ENCODE results near the gene GHRH. TPM values are rescaled to one million over a fixed set of nuclear protein-coding genes. Genes with fewer than 3 reads are reported as not detected.

Gene GHRH
- total and polyA plus RNA-seq, 4 donors, result not detected

- 78% methylated on average over 6 of the region's 6 CpGs for WGBS
- TF ChIP-seq JUND (IDR thresholded peaks at IDR 0.05) (no peak), RXRA (IDR thresholded peaks at IDR 0.05) (no peak), SP1 (IDR thresholded peaks at IDR 0.05) (no peak), ZBTB33 (IDR thresholded peaks at IDR 0.05) (no peak), REST (IDR thresholded peaks at IDR 0.05) (no peak), TAF1 (conservative IDR thresholded peaks at IDR 0.05) (no peak), HNF4A (conservative IDR thresholded peaks at IDR 0.05) (no peak), FOXA1 (IDR thresholded peaks at IDR 0.05) (no peak), MAX (IDR thresholded peaks at IDR 0.05) (no peak), CTCF (IDR thresholded peaks at IDR 0.05; ENCODE audit: low read depth, low read length, missing input control) (no peak), HNF4G (IDR thresholded peaks at IDR 0.05) (no peak)
- DNase-seq (ENCODE audit: low spot score), result no peak
- H3K4me1 ChIP-seq (ENCODE audit: control insufficient read depth in 4 of 4, insufficient read depth in 4 of 4, low read length in 3 of 4), result no peaks in the 10 kb centered on the region
- peaks cover 15 to 73% (median 47%) of the 10 kb centered on the region in 4 donors for H3K36me3 ChIP-seq (ENCODE audit: control insufficient read depth in 4 of 4, insufficient read depth in 3 of 4, low read depth in 1 of 4, low read length in 3 of 4)
- H3K4me3 ChIP-seq (ENCODE audit: low read depth in 1 of 3, low read length in 3 of 3), result no peak overlapping the region
- no peak overlapping the region for H3K27ac ChIP-seq (ENCODE audit: low read depth in 1 of 2, low read length in 2 of 2)
- no peaks in the 10 kb centered on the region for H3K27me3 ChIP-seq (ENCODE audit: control insufficient read depth in 4 of 4, insufficient read depth in 4 of 4, low read length in 3 of 4)
- no peak overlapping the region for H3K9ac ChIP-seq (ENCODE audit: low read depth in 1 of 2, low read length in 2 of 2)
- no peaks in the 10 kb centered on the region for H3K9me3 ChIP-seq (ENCODE audit: control insufficient read depth in 4 of 4, low read length in 3 of 4)
Observed at GRCh38 chr20:37205130-37205529, 56.5 kb downstream of the GHRH start.

- WGBS, result 90% methylated on average over 3 of the region's 3 CpGs
- H3K36me3 ChIP-seq (ENCODE audit: control insufficient read depth in 4 of 4, insufficient read depth in 3 of 4, low read depth in 1 of 4, low read length in 3 of 4), result peaks cover 15 to 69% (median 50%) of the 10 kb centered on the region in 4 donors
- H3K27ac ChIP-seq (ENCODE audit: low read depth in 1 of 2, low read length in 2 of 2), result no peak overlapping the region
- DNase-seq (ENCODE audit: low spot score), result no peak
- H3K9ac ChIP-seq (ENCODE audit: low read depth in 1 of 2, low read length in 2 of 2), result no peak overlapping the region
- no peak overlapping the region for H3K4me3 ChIP-seq (ENCODE audit: low read depth in 1 of 3, low read length in 3 of 3)
- no peaks in the 10 kb centered on the region for H3K9me3 ChIP-seq (ENCODE audit: control insufficient read depth in 4 of 4, low read length in 3 of 4)
- peaks cover 0 to 4% (median 3%) of the 10 kb centered on the region in 4 donors for H3K4me1 ChIP-seq (ENCODE audit: control insufficient read depth in 4 of 4, insufficient read depth in 4 of 4, low read length in 3 of 4)
- H3K27me3 ChIP-seq (ENCODE audit: control insufficient read depth in 4 of 4, insufficient read depth in 4 of 4, low read length in 3 of 4), result no peaks in the 10 kb centered on the region
- TF ChIP-seq EGR1 (IDR thresholded peaks at IDR 0.05; ENCODE audit: low read depth in 2 of 2), result no peak
- no peak for TF ChIP-seq REST (IDR thresholded peaks at IDR 0.05)
- no peak for TF ChIP-seq RAD21 (IDR thresholded peaks at IDR 0.05)
- no peak for TF ChIP-seq FOXA1 (IDR thresholded peaks at IDR 0.05)
- TF ChIP-seq YY1 (IDR thresholded peaks at IDR 0.05), result no peak
- TF ChIP-seq NR2F2 (IDR thresholded peaks at IDR 0.05), result no peak
- no peak for TF ChIP-seq CTCF (IDR thresholded peaks at IDR 0.05; ENCODE audit: low read depth, low read length, missing input control)
- TF ChIP-seq MAX (IDR thresholded peaks at IDR 0.05), result no peak
- TF ChIP-seq TAF1 (conservative IDR thresholded peaks at IDR 0.05), result no peak
- TF ChIP-seq SP1 (IDR thresholded peaks at IDR 0.05), result no peak
- TF ChIP-seq FOXA2 (IDR thresholded peaks at IDR 0.05), result no peak
- no peak for TF ChIP-seq HNF4A (conservative IDR thresholded peaks at IDR 0.05)
- TF ChIP-seq GABPA (IDR thresholded peaks at IDR 0.05 in 1 of 2, conservative IDR thresholded peaks at IDR 0.05 in 1 of 2), result no peak
Observed at GRCh38 chr20:37204056-37204455, 57.6 kb downstream of the GHRH start.

Data from liver (tissue), 9 donors.